GM12891 (cell line): ENCODE results near the gene CHSY1.

ENCODE experiments used
- DNase-seq: peaks from one replicate; pipeline ENCODE4 v3.0.0; 2011; ENCODE audit warnings: low spot score; ENCODE audit not compliant: insufficient read length
- FAIRE-seq: peaks from 2 replicates; lab custom pipeline; 2011; peaks lifted over from hg19 to GRCh38; lab: Jason Lieb, UNC
- PAX5 ChIP-seq: IDR thresholded peaks from 2 replicates; pipeline ENCODE4 v1.6.1; 2011; ENCODE audit warnings: low read length, moderate library complexity, mild to moderate bottlenecking; ENCODE audit not compliant: insufficient read depth, severe bottlenecking
- POLR2A ChIP-seq: IDR thresholded peaks from 2 replicates; pipeline ENCODE4 v1.6.1; 2011; ENCODE audit warnings: low read depth, low read length, control low read depth
- POLR2AphosphoS5 ChIP-seq: IDR thresholded peaks from 2 replicates; pipeline ENCODE4 v1.6.1; 2011; ENCODE audit warnings: low read depth, low read length, control low read depth
- POU2F2 ChIP-seq: IDR thresholded peaks from 2 replicates; pipeline ENCODE4 v1.6.1; 2011; ENCODE audit warnings: low read depth, mild to moderate bottlenecking, control low read depth, low read length, moderate library complexity
- SPI1 ChIP-seq: IDR thresholded peaks from 2 replicates; pipeline ENCODE4 v1.6.1; 2011; ENCODE audit warnings: low read depth, low read length, control low read depth
- TAF1 ChIP-seq: IDR thresholded peaks from 2 replicates; pipeline ENCODE4 v1.6.1; 2011; ENCODE audit warnings: low read depth, low read length, control low read depth

Gene CHSY1

GRCh38 chr15:101244889-101245668, 6.8 kb downstream of the CHSY1 start:
- TF ChIP-seq PAX5 (no peak), POLR2A (no peak), POLR2AphosphoS5 (no peak), SPI1 (no peak), TAF1 (no peak), POU2F2 (no peak)
- FAIRE-seq = no peak
- DNase-seq = no peak

GRCh38 chr15:101244036-101244781, 7.6 kb downstream of the CHSY1 start:
- DNase-seq (no peak), FAIRE-seq (peak; percentile 57)
- TF ChIP-seq SPI1 (no peak), TAF1 (no peak), POLR2A (no peak), POU2F2 (no peak), PAX5 (no peak), POLR2AphosphoS5 (no peak)

DNA sequence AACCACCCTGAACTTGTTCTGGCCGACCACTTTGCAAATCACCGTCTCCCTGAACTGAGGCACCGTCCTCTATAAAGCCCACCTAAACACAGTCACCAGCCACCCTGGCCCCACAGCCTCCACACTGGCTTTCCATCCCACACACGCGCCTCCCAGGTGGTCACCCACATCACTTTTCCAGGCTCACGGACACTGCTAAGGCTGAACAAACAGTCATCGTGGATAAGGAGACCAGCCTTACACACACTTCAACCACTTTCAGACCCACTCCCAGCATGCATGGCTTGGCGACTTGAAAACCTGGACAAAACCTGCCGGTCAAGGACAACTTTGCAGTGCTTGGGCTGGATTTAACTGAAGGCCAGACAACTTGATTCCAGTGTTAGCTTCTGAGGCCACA, 8.4 kb downstream of the CHSY1 start:
- TF ChIP-seq PAX5 (no peak), SPI1 (no peak), POLR2A (no peak), POU2F2 (no peak), TAF1 (no peak), POLR2AphosphoS5 (no peak)
- FAIRE-seq (peak; percentile 28), DNase-seq (no peak)

GRCh38 chr15:101242999-101243336, 8.9 kb downstream of the CHSY1 start:
- TF ChIP-seq POU2F2 (no peak), SPI1 (no peak), TAF1 (no peak), POLR2A (no peak), PAX5 (no peak), POLR2AphosphoS5 (no peak)
- DNase-seq = no peak
- FAIRE-seq = no peak

- TF ChIP-seq SPI1 = peak; percentile 85
- TF ChIP-seq POLR2AphosphoS5 = no peak
- peak; percentile 56; the same call in 1 of the 2 replicates for TF ChIP-seq POU2F2
- FAIRE-seq (peak; percentile 92), DNase-seq (no peak)
Observed at GRCh38 chr15:101242160-101242998, 9.5 kb downstream of the CHSY1 start.

DNA sequence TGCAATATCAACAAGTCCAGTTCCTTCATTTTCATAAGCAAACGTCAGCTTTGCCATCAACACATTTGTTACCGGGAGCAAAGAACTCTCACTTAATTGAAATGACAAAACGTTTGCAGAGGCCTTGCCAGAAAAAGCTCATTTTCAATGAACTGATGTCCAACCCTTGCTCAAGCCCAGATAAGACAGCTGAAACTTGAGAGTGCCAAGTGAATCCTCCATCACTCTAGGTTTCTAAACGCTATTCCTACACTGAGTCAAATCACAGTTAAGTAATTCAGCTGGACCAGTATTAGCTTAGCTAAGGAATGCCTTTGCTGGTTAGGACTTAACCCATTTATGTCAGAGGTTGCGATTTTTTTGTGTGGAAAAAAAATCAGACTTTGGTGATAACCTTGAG, 11.5 kb downstream of the CHSY1 start:
- FAIRE-seq = peak; percentile 5
- no peak for DNase-seq
- TF ChIP-seq POLR2AphosphoS5 (no peak), POU2F2 (no peak), SPI1 (no peak), PAX5 (no peak), TAF1 (no peak), POLR2A (no peak)

GRCh38 chr15:101239724-101240136, 12.1 kb downstream of the CHSY1 start:
- TF ChIP-seq POLR2A (no peak), POLR2AphosphoS5 (no peak), POU2F2 (no peak), SPI1 (no peak), TAF1 (no peak), PAX5 (no peak)
- FAIRE-seq = peak; percentile 62
- DNase-seq = no peak

DNA sequence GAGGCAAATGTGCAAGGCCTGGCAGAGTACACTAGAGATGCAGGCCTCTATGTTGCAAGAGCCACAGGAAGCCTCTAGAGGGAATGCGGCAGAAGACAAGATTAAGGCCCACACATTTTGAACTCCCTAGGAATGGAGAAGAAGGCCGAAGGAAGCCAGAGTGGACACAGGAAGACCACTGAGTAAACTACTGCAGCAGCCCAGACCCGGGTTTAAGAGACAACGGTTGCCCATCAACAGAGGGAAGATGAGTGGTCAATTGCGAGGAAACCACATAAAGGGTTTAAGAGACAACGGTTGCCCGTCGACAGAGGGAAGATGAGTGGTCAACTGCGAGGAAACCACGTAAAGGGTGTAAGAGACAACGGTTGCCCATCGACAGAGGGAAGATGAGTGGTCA, 14.6 kb downstream of the CHSY1 start:
- FAIRE-seq (no peak), DNase-seq (no peak)
- no peak for TF ChIP-seq SPI1
- TF ChIP-seq POLR2A = no peak

DNA sequence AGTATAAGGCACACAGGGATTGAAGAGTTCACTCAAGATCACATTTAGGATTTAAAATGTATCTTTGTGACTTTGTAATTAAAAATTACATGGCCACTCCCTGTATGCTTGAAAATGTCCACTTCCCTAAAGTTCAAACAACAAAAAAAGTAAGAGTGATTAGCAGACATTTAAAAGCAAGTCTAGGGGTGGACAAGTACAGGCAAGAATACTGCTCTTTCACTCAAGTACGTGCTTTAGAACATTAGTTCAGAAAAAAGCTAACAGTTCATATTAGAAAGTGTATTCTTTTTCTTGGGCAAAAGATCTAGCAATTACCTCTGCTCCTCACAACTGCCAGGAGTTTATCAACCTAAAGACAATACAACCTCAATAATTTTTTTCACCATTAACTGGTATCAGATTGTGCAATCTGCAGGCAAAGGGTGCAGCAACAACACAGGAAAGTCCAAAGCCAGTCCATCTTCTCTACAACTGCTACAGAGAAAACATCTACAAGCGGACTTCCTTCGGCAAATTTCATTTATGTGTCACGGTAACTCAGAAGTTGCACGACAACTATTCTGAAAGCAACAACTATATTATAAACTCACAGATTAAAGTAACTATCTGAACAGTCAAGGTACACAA, 18.1 kb downstream of the CHSY1 start:
- TF ChIP-seq POLR2A = no peak
- no peak for TF ChIP-seq POU2F2
- TF ChIP-seq PAX5 = no peak
- no peak for TF ChIP-seq SPI1
- TF ChIP-seq TAF1 = no peak
- TF ChIP-seq POLR2AphosphoS5 = no peak
- FAIRE-seq = no peak
- no peak for DNase-seq
